Right lobe of liver (tissue), 6 donors: Measurements from ENCODE around the gene UROC1. TPM values are rescaled to one million over a fixed set of nuclear protein-coding genes. Genes with fewer than 3 reads are reported as not detected.
A peak's percentile ranks its signal among the peaks of the same experiment; 100 is the strongest.

Experiments
- ATAC-seq, 4 donors: fragments of 200-7000 bp; cut with Tn5 transposase; one replicate each; pipeline ENCODE4 v1.9.1; 2020; ENCODE audit warnings: mild to moderate bottlenecking in 4 of 4, moderate library complexity in 4 of 4
- DNase-seq, 3 donors: peaks; one replicate each; pipeline ENCODE4 v3.0.0-alpha.2; 2020
- H3K27ac ChIP-seq, 3 donors: fragments of 200-600 bp; one replicate each; pipeline ENCODE4 v1.8.0; 2022
- H3K27me3 ChIP-seq, 2 donors: fragments of 200-600 bp; one replicate each; pipeline ENCODE4 v1.8.0; 2022
- H3K36me3 ChIP-seq, 4 donors: fragments of 200-600 bp; sonication (generic) in 1 of 4; one replicate each; pipeline versions ENCODE4 v1.5.1 to v1.8.0; 2017 to 2022; ENCODE audit warnings: control low read depth in 1 of 4
- H3K4me1 ChIP-seq, 4 donors: fragments of 200-600 bp; sonication (generic) in 1 of 4; one replicate each; pipeline versions ENCODE4 v1.5.1 to v1.8.0; 2017 to 2022; ENCODE audit warnings: control low read depth in 1 of 4
- H3K4me3 ChIP-seq, 3 donors: fragments of 200-600 bp; one replicate each; pipeline ENCODE4 v1.8.0; 2022
- H3K9me3 ChIP-seq, 4 donors: fragments of 200-600 bp; sonication (generic) in 1 of 4; one replicate each; pipeline versions ENCODE4 v1.5.1 to v1.8.0; 2017 to 2022; ENCODE audit warnings: control low read depth in 1 of 4
- CTCF ChIP-seq, 4 donors: fragments of 200-600 bp in 3 of 4; fragments of 450-650 bp in 1 of 4; IDR thresholded peaks; one replicate each; pipeline versions ENCODE4 v1.5.1 to v1.8.0; 2016 to 2022; ENCODE audit warnings: antibody characterized with exemption in 4 of 4, mild to moderate bottlenecking in 2 of 4
- POLR2A ChIP-seq: fragments of 450-650 bp; IDR thresholded peaks from one replicate; pipeline ENCODE4 v1.6.1; 2017; ENCODE audit warnings: antibody characterized with exemption, mild to moderate bottlenecking
- WGBS: methylation state at CpG from one replicate; pipeline ENCODE4 v1.1.6; 2018; ENCODE audit warnings: low coverage, low lambda C conversion rate; ENCODE audit not compliant: insufficient coverage; ENCODE audit errors: missing lambda C conversion rate; 5-methylcytosine and 5-hydroxymethylcytosine counted together
- intact Hi-C, 2 donors: fragments of 100-400 bp; cut with DNase I; formaldehyde crosslinking; loops; one replicate each; pipeline versions ENCODE4 v1.11.2 to v1.14.1; 2022
- total RNA-seq, 6 experiments: library from RNA; depleted of rRNA in 2 of 6; stranded (reverse); fragments of >200 nt in 2 of 6; fragmentation: NEBNext Ultra II Directional in 3 of 6; extraction: Animal tissue kit (Norgen Biotek cat#: 25700) in 3 of 6; gene quantifications; one replicate each; pipeline versions ENCODE4 v1.1.0 to v1.2.4, GENCODE V29; 2016 to 2023
- donor health status: DM: no; HTN: yes; CAD: no.
- donor health status: DM: no; HTN: no; CAD: no.
- donor health status: DM: no; HTN: no; CAD: no.
- donor health status: DM: no; HTN: yes; CAD: no.
- donor health status: DM: no; HTN: yes; CAD: no.

The UROC1 gene
- total RNA-seq, 6 experiments from 2014 or later: 15.1 to 101 (median 55.8) TPM

- Histone ChIP-seq H3K36me3 (peaks cover 0 to 15% (median 0%) of the 10 kb centered on the region in 4 donors), H3K4me3 (no peak overlapping the region), H3K27ac (no peak overlapping the region), H3K9me3 (no peaks in the 10 kb centered on the region), H3K4me1 (peaks cover 0 to 37% (median 4%) of the 10 kb centered on the region in 4 donors), H3K27me3 (no peaks in the 10 kb centered on the region)
- intact Hi-C loops: no loop called here
- no peak for TF ChIP-seq POLR2A
- TF ChIP-seq CTCF (IDR thresholded peaks at IDR 0.05): no peak
- WGBS: 78% methylated on average over 3 of the region's 3 CpGs
- DNase-seq: peak in 1 of 3 donors; percentile 32
- ATAC-seq: no peak
Observed at GRCh38 chr3:126484148-126484547, 33.4 kb downstream of the UROC1 start.

- peaks cover 0 to 7% (median 0%) of the 10 kb centered on the region in 4 donors for H3K36me3 ChIP-seq
Observed at GRCh38 chr3:126483321-126483761, 34.2 kb downstream of the UROC1 start.

GRCh38 chr3:126482503-126483255, 34.9 kb downstream of the UROC1 start:
- ATAC-seq (no peak), DNase-seq (peak in 2 of 3 donors; percentile 12 to 55)
- H3K27ac ChIP-seq: no peak overlapping the region
- intact Hi-C loops: no loop called here
- no peak for TF ChIP-seq POLR2A
- TF ChIP-seq CTCF (IDR thresholded peaks at IDR 0.05): no peak
- no peaks in the 10 kb centered on the region for H3K27me3 ChIP-seq
- 85% methylated on average over 10 of the region's 15 CpGs for WGBS
- H3K36me3 ChIP-seq: peaks cover 0 to under 1% (median 0%) of the 10 kb centered on the region in 4 donors
- H3K4me3 ChIP-seq: no peak overlapping the region
- peaks cover 0 to 37% (median 4%) of the 10 kb centered on the region in 4 donors for H3K4me1 ChIP-seq
- no peaks in the 10 kb centered on the region for H3K9me3 ChIP-seq

More at GRCh38 chr3:126483321-126483761, 34.2 kb downstream of the UROC1 start:
- Histone ChIP-seq H3K4me1 (peaks cover 0 to 37% (median 4%) of the 10 kb centered on the region in 4 donors), H3K27ac (no peak overlapping the region), H3K4me3 (no peak overlapping the region), H3K27me3 (no peaks in the 10 kb centered on the region), H3K9me3 (no peaks in the 10 kb centered on the region)
- no CpG with 5 or more reads among the region's 14 CpGs for WGBS
- intact Hi-C loops: no loop called here
- DNase-seq (peak in 2 of 3 donors; percentile 16 to 40), ATAC-seq (no peak)
- no peak for TF ChIP-seq POLR2A
- TF ChIP-seq CTCF (IDR thresholded peaks at IDR 0.05): no peak

GRCh38 chr3:126481808-126482502, 35.6 kb downstream of the UROC1 start:
- no peak overlapping the region for H3K27ac ChIP-seq
- TF ChIP-seq POLR2A (no peak), CTCF (IDR thresholded peaks at IDR 0.05) (no peak)
- WGBS: 44% methylated on average over 8 of the region's 16 CpGs
- no peak overlapping the region for H3K4me3 ChIP-seq
- intact Hi-C loops: no loop called here
- no peaks in the 10 kb centered on the region for H3K36me3 ChIP-seq
- H3K27me3 ChIP-seq: no peaks in the 10 kb centered on the region
- ATAC-seq (peak; percentile 73 to 79 (median 76)), DNase-seq (peak; percentile 87 to 90 (median 89))
- no peaks in the 10 kb centered on the region for H3K9me3 ChIP-seq
- H3K4me1 ChIP-seq: peaks cover 0 to 30% (median 4%) of the 10 kb centered on the region in 4 donors
